Pancreas (tissue), 10 donors: ENCODE results near the gene CD47. TPM values are rescaled to one million over a fixed set of nuclear protein-coding genes. Genes with fewer than 3 reads are reported as not detected.
A peak's percentile ranks its signal among the peaks of the same experiment; 100 is the strongest.

Source experiments
- ATAC-seq, 4 donors: fragments of 200-7000 bp; cut with Tn5 transposase; one replicate each; pipeline versions ENCODE4 v1.8.0 to v1.9.1; 2020; ENCODE audit warnings: mild to moderate bottlenecking in 4 of 4, moderate library complexity in 4 of 4
- DNase-seq, 6 donors: peaks; one replicate each; pipeline ENCODE4 v3.0.0-alpha.2; 2020
- FAIRE-seq: peaks from 2 replicates; lab custom pipeline; 2012; peaks lifted over from hg19 to GRCh38; lab: Jason Lieb, UNC
- H3K27ac ChIP-seq, 4 donors: fragments of 200-600 bp; sonication (generic); 1 replicate in 3 of 4; 2 replicates in 1 of 4; pipeline versions ENCODE4 v1.5.0 to v1.8.0; 2020
- H3K27me3 ChIP-seq, 4 donors: fragments of 200-600 bp; one replicate each; pipeline ENCODE4 v1.8.0; 2021
- H3K36me3 ChIP-seq, 3 donors: fragments of 200-600 bp; sonication (generic) in 1 of 3; one replicate each; pipeline versions ENCODE4 v1.5.0 to v1.8.0; 2020 to 2021
- H3K4me1 ChIP-seq, 3 donors: fragments of 200-600 bp; one replicate each; pipeline ENCODE4 v1.8.0; 2021
- H3K4me3 ChIP-seq, 4 donors: fragments of 200-600 bp; sonication (generic) in 2 of 4; one replicate each; pipeline versions ENCODE4 v1.5.0 to v1.8.0; 2020 to 2021
- H3K9me3 ChIP-seq, 4 donors: fragments of 200-600 bp; one replicate each; pipeline ENCODE4 v1.8.0; 2021
- CTCF ChIP-seq, 4 donors: fragments of 200-600 bp; sonication (generic) in 3 of 4; IDR thresholded peaks; one replicate each; pipeline versions ENCODE4 v1.5.0 to v1.8.0; 2021; ENCODE audit warnings: antibody characterized with exemption in 4 of 4
- WGBS, 2 donors: extraction: QIAGEN DNeasy Blood & Tissue Kit; methylation state at CpG; one replicate each; pipeline ENCODE4 v1.1.7; 2013; 5-methylcytosine and 5-hydroxymethylcytosine counted together
- intact Hi-C, 3 donors: fragments of 100-400 bp; cut with DNase I; formaldehyde crosslinking; loops; one replicate each; pipeline versions ENCODE4 v1.11.1 to v1.14.2; 2022
- polyA plus RNA-seq, 2 donors: library from polyadenylated mRNA; stranded (reverse); fragments of 200-250 nt; gene quantifications; one replicate each; pipeline ENCODE4 v1.2.3, GENCODE V29; 2013
- total RNA-seq, 6 donors: library from RNA; stranded (reverse); fragmentation: NEBNext Ultra II Directional in 4 of 6; extraction: Animal tissue kit (Norgen Biotek cat#: 25700) in 4 of 6; gene quantifications; one replicate each; pipeline versions ENCODE4 v1.2.1 to v1.2.4, GENCODE V29; 2021 to 2023
- donor health status: healthy with polysubstance abuse.
- donor health status: DM: no; HTN: no; CAD: no; lungs with moderate emphysema.
- donor health status: DM: no; HTN: no; CAD: no.
- donor health status: control.
- donor health status: control.
- donor health status: Bipolar disorder and iron deficiency.
- donor health status: DM: yes; HTN: yes; CAD: no.
- donor health status: DM: no; HTN: no; CAD: no.
- donor health status: DM: no; HTN: no; CAD: no.
- donor health status: DM: yes; HTN: yes; CAD: no.

Gene CD47
- total and polyA plus RNA-seq, 8 donors, result 14.8 to 107 (median 27.1) TPM

GRCh38 chr3:108099244-108099643, 8.4 kb upstream of the CD47 start:
- WGBS, 2 donors, result 69 to 91% methylated on average over 3 of the region's 3 CpGs
- no peak overlapping the region for H3K4me3 ChIP-seq
- H3K9me3 ChIP-seq, result no peaks in the 10 kb centered on the region
- no peak overlapping the region for H3K27ac ChIP-seq
- intact Hi-C loops, result no loop called here
- H3K27me3 ChIP-seq, result no peaks in the 10 kb centered on the region
- TF ChIP-seq CTCF (IDR thresholded peaks at IDR 0.05), result no peak
- H3K36me3 ChIP-seq, result no peaks in the 10 kb centered on the region
- no peaks in the 10 kb centered on the region for H3K4me1 ChIP-seq
- no peak for FAIRE-seq
- ATAC-seq, result no peak
- no peak for DNase-seq

- intact Hi-C loops, result no loop called here
Observed at GRCh38 chr3:108098003-108098370, 7.2 kb upstream of the CD47 start.

GRCh38 chr3:108097322-108098002, 6.6 kb upstream of the CD47 start:
- Histone ChIP-seq H3K36me3 (no peaks in the 10 kb centered on the region), H3K27me3 (no peaks in the 10 kb centered on the region), H3K9me3 (no peaks in the 10 kb centered on the region), H3K4me3 (peak overlapping the region in 1 of 4 donors; percentile 10), H3K27ac (no peak overlapping the region), H3K4me1 (no peaks in the 10 kb centered on the region)
- DNase-seq (no peak), ATAC-seq (no peak), FAIRE-seq (no peak)
- intact Hi-C loops, result no loop called here
- TF ChIP-seq CTCF (IDR thresholded peaks at IDR 0.05), result no peak
- WGBS, 2 donors, result 87 to 94% methylated on average over 8 of the region's 8 CpGs

More at GRCh38 chr3:108098003-108098370, 7.2 kb upstream of the CD47 start:
- no peaks in the 10 kb centered on the region for H3K4me1 ChIP-seq
- no peaks in the 10 kb centered on the region for H3K27me3 ChIP-seq
- no peak for TF ChIP-seq CTCF (IDR thresholded peaks at IDR 0.05)
- no peak for FAIRE-seq
- no peak overlapping the region for H3K4me3 ChIP-seq
- no peak for ATAC-seq
- H3K36me3 ChIP-seq, result no peaks in the 10 kb centered on the region
- no peak overlapping the region for H3K27ac ChIP-seq
- WGBS, 2 donors, result 78 to 98% methylated on average over 2 of the region's 2 CpGs
- no peak for DNase-seq
- H3K9me3 ChIP-seq, result no peaks in the 10 kb centered on the region

GRCh38 chr3:108096532-108097321, 5.9 kb upstream of the CD47 start:
- DNase-seq (no peak), ATAC-seq (peak; percentile 42 to 76 (median 67)), FAIRE-seq (no peak)
- 46 to 50% methylated on average over 9 of the region's 9 CpGs for WGBS, 2 donors
- no peaks in the 10 kb centered on the region for H3K36me3 ChIP-seq
- no peaks in the 10 kb centered on the region for H3K27me3 ChIP-seq
- intact Hi-C loops, result no loop called here
- H3K27ac ChIP-seq, result peak overlapping the region in 1 of 4 donors; percentile 19
- TF ChIP-seq CTCF (IDR thresholded peaks at IDR 0.05), result no peak
- no peaks in the 10 kb centered on the region for H3K9me3 ChIP-seq
- H3K4me1 ChIP-seq, result no peaks in the 10 kb centered on the region
- H3K4me3 ChIP-seq, result peak overlapping the region in 2 of 4 donors; percentile 10 to 23

GRCh38 chr3:108093616-108094015, 2.8 kb upstream of the CD47 start:
- H3K36me3 ChIP-seq, result no peaks in the 10 kb centered on the region
- H3K4me1 ChIP-seq, result peaks cover 0 to under 1% (median 0%) of the 10 kb centered on the region in 3 donors
- FAIRE-seq (no peak), DNase-seq (no peak), ATAC-seq (no peak)
- no peaks in the 10 kb centered on the region for H3K9me3 ChIP-seq
- WGBS, 2 donors, result 86 to 88% methylated on average over 3 of the region's 3 CpGs
- H3K27me3 ChIP-seq, result no peaks in the 10 kb centered on the region
- no peak overlapping the region for H3K27ac ChIP-seq
- TF ChIP-seq CTCF (IDR thresholded peaks at IDR 0.05), result no peak
- intact Hi-C loops, result no loop called here
- no peak overlapping the region for H3K4me3 ChIP-seq
